H9 (cell line): Measurements from ENCODE around the gene MGAT4A. TPM values are rescaled to one million over a fixed set of nuclear protein-coding genes. Genes with fewer than 3 reads are reported as not detected.

Experiments
- DNase-seq: peaks from one replicate; pipeline ENCODE4 v3.0.0-alpha.2; 2017
- H2AFZ ChIP-seq: one replicate; pipeline ENCODE4 v1.6.1; 2013; ENCODE audit warnings: mild to moderate bottlenecking, low read length, control low read depth, moderate library complexity
- H2AK5ac ChIP-seq: 2 replicates; pipeline ENCODE4 v1.6.1; 2013; ENCODE audit warnings: low read length, control low read depth, mixed read lengths; ENCODE audit not compliant: insufficient read length
- H2BK120ac ChIP-seq: one replicate; pipeline ENCODE4 v1.6.1; 2013; ENCODE audit warnings: low read depth, mild to moderate bottlenecking, low read length, control low read depth, inconsistent platforms; ENCODE audit not compliant: poor library complexity, severe bottlenecking
- H2BK12ac ChIP-seq: 2 replicates; pipeline ENCODE4 v1.6.1; 2013; ENCODE audit warnings: low read length, control low read depth, mixed read lengths, low read depth; ENCODE audit not compliant: insufficient read length
- H2BK15ac ChIP-seq: 2 replicates; pipeline ENCODE4 v1.6.1; 2013; ENCODE audit warnings: low read depth, low read length, control low read depth
- H2BK20ac ChIP-seq: one replicate; pipeline ENCODE4 v1.6.1; 2013; ENCODE audit warnings: low read depth, mild to moderate bottlenecking, low read length, control low read depth, inconsistent platforms; ENCODE audit not compliant: poor library complexity, severe bottlenecking
- H2BK5ac ChIP-seq: 2 replicates; pipeline ENCODE4 v1.6.1; 2013; ENCODE audit warnings: low read length, control low read depth, mixed read lengths; ENCODE audit not compliant: insufficient read length
- H3K14ac ChIP-seq: 2 replicates; pipeline ENCODE4 v1.6.1; 2013; ENCODE audit warnings: low read length, control low read depth; ENCODE audit not compliant: insufficient read depth
- H3K18ac ChIP-seq: 2 replicates; pipeline ENCODE4 v1.6.1; 2013; ENCODE audit warnings: low read depth, mild to moderate bottlenecking, mixed read lengths, low read length, control low read depth; ENCODE audit not compliant: insufficient read length
- H3K23ac ChIP-seq: 2 replicates; pipeline ENCODE4 v1.6.1; 2013; ENCODE audit warnings: low read length, control low read depth, mixed read lengths, low read depth; ENCODE audit not compliant: insufficient read length
- H3K23me2 ChIP-seq: 2 replicates; pipeline ENCODE4 v1.6.1; 2013; ENCODE audit warnings: low read depth, mild to moderate bottlenecking, mixed read lengths, low read length, control low read depth; ENCODE audit not compliant: insufficient read length, poor library complexity, severe bottlenecking
- H3K27ac ChIP-seq: 2 replicates; pipeline ENCODE4 v1.5.1; 2013; ENCODE audit warnings: low read length, control low read depth, mixed read lengths, low read depth; ENCODE audit not compliant: insufficient read length
- H3K27me3 ChIP-seq: 2 replicates; pipeline ENCODE4 v1.6.1; 2013; ENCODE audit warnings: low read length, control low read depth, inconsistent platforms; ENCODE audit not compliant: insufficient read depth
- H3K4ac ChIP-seq: 2 replicates; pipeline ENCODE4 v1.6.1; 2013; ENCODE audit warnings: low read depth, mild to moderate bottlenecking, control low read depth, inconsistent platforms, low read length, moderate library complexity
- H3K4me1 ChIP-seq: 2 replicates; pipeline ENCODE4 v1.6.1; 2013; ENCODE audit warnings: low read length, control low read depth, inconsistent platforms; ENCODE audit not compliant: insufficient read depth
- H3K4me2 ChIP-seq: 2 replicates; pipeline ENCODE4 v1.6.1; 2013; ENCODE audit warnings: low read length, control low read depth, mixed read lengths; ENCODE audit not compliant: insufficient read length, insufficient read depth
- H3K56ac ChIP-seq: 2 replicates; pipeline ENCODE4 v1.6.1; 2013; ENCODE audit warnings: low read depth, mild to moderate bottlenecking, mixed read lengths, low read length, control low read depth; ENCODE audit not compliant: insufficient read length
- H3K79me1 ChIP-seq: 2 replicates; pipeline ENCODE4 v1.6.1; 2013; ENCODE audit warnings: low read depth, mild to moderate bottlenecking, moderate library complexity, low read length, control low read depth, inconsistent platforms; ENCODE audit not compliant: insufficient read depth, poor library complexity, severe bottlenecking
- H3K79me2 ChIP-seq: 2 replicates; pipeline ENCODE4 v1.6.1; 2013; ENCODE audit warnings: low read length, control low read depth, inconsistent platforms; ENCODE audit not compliant: insufficient read depth
- H3K9ac ChIP-seq: 2 replicates; pipeline ENCODE4 v1.6.1; 2013; ENCODE audit warnings: low read length, control low read depth, mixed read lengths; ENCODE audit not compliant: insufficient read length; ENCODE audit errors: extremely low read depth
- H3K9me3 ChIP-seq: one replicate; pipeline ENCODE4 v1.6.1; 2013; ENCODE audit warnings: low read depth, low read length, inconsistent platforms; ENCODE audit not compliant: control insufficient read depth
- H3T11ph ChIP-seq: one replicate; pipeline ENCODE4 v1.6.1; 2013; ENCODE audit warnings: mild to moderate bottlenecking, low read length, control low read depth, inconsistent platforms
- H4K20me1 ChIP-seq: one replicate; pipeline ENCODE4 v1.6.1; 2013; ENCODE audit not compliant: control insufficient read depth, insufficient read length, insufficient read depth
- H4K5ac ChIP-seq: 2 replicates; pipeline ENCODE4 v1.6.1; 2013; ENCODE audit warnings: low read depth, mild to moderate bottlenecking, mixed read lengths, low read length, control low read depth; ENCODE audit not compliant: insufficient read length
- H4K8ac ChIP-seq: replicated peaks from 2 replicates; pipeline ENCODE4 v1.6.1; 2013; ENCODE audit warnings: low read length, control low read depth, mixed read lengths, low read depth; ENCODE audit not compliant: insufficient read length
- H4K91ac ChIP-seq: 2 replicates; pipeline ENCODE4 v1.6.1; 2013; ENCODE audit warnings: low read depth, mild to moderate bottlenecking, moderate library complexity, mixed read lengths, low read length, control low read depth; ENCODE audit not compliant: insufficient read length
- H3K27ac Mint-ChIP-seq, 3 experiments: 2 replicates in 2 of 3; 3 replicates in 1 of 3; pipeline ENCODE4 v1.8.0; 2020 to 2021; ENCODE audit warnings: mixed read lengths in 3 of 3, mild to moderate bottlenecking in 1 of 3, moderate library complexity in 1 of 3
- H3K27me3 Mint-ChIP-seq: 2 replicates; pipeline ENCODE4 v1.8.0; 2021; ENCODE audit warnings: low read depth, mild to moderate bottlenecking, moderate library complexity, mixed read lengths
- H3K36me3 Mint-ChIP-seq, 3 experiments: 2 replicates in 2 of 3; 3 replicates in 1 of 3; pipeline ENCODE4 v1.8.0; 2020 to 2021; ENCODE audit warnings: low read depth in 3 of 3, mixed read lengths in 3 of 3; ENCODE audit not compliant: insufficient read depth in 1 of 3
- H3K4me1 Mint-ChIP-seq, 2 experiments: 2 replicates each; pipeline ENCODE4 v1.8.0; 2020; ENCODE audit warnings: mixed read lengths in 2 of 2
- H3K4me3 Mint-ChIP-seq, 2 experiments: 2 replicates in 1 of 2; 3 replicates in 1 of 2; pipeline ENCODE4 v1.8.0; 2020 to 2021; ENCODE audit warnings: mild to moderate bottlenecking in 2 of 2, mixed read lengths in 2 of 2, moderate library complexity in 1 of 2
- H3K9me3 Mint-ChIP-seq, 2 experiments: 2 replicates in 1 of 2; 3 replicates in 1 of 2; pipeline ENCODE4 v1.8.0; 2020; ENCODE audit warnings: mild to moderate bottlenecking in 2 of 2, mixed read lengths in 2 of 2, moderate library complexity in 1 of 2
- WGBS: extraction: QIAGEN DNeasy Blood & Tissue Kit; methylation state at CpG from one replicate; pipeline ENCODE4 v1.1.7; 2013; ENCODE audit warnings: missing lambda C conversion rate, low lambda C conversion rate, mixed read lengths; ENCODE audit not compliant: insufficient read length; ENCODE audit errors: extremely low coverage; 5-methylcytosine and 5-hydroxymethylcytosine counted together
- total RNA-seq: library from RNA; stranded (reverse); gene quantifications from 2 replicates; pipeline ENCODE4 v1.2.1, GENCODE V29; 2021
- TF ChIP-seq, protein P1 (sequence below): fragments of 200-600 bp; sonication (generic); conservative IDR thresholded peaks from 3 replicates; pipeline ENCODE4 v1.8.0; 2021; ENCODE audit warnings: antibody characterized with exemption, mild to moderate bottlenecking

MGAT4A gene
- total RNA-seq, 1 experiment from 2014 or later: 3.5 TPM

- TF ChIP-seq, protein P1, sequence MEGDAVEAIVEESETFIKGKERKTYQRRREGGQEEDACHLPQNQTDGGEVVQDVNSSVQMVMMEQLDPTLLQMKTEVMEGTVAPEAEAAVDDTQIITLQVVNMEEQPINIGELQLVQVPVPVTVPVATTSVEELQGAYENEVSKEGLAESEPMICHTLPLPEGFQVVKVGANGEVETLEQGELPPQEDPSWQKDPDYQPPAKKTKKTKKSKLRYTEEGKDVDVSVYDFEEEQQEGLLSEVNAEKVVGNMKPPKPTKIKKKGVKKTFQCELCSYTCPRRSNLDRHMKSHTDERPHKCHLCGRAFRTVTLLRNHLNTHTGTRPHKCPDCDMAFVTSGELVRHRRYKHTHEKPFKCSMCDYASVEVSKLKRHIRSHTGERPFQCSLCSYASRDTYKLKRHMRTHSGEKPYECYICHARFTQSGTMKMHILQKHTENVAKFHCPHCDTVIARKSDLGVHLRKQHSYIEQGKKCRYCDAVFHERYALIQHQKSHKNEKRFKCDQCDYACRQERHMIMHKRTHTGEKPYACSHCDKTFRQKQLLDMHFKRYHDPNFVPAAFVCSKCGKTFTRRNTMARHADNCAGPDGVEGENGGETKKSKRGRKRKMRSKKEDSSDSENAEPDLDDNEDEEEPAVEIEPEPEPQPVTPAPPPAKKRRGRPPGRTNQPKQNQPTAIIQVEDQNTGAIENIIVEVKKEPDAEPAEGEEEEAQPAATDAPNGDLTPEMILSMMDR: no peak
- WGBS: no CpG with 5 or more reads among the region's 5 CpGs
- Histone ChIP-seq H4K20me1 (no peaks in the 10 kb centered on the region), H3K9me3 (no peaks in the 10 kb centered on the region), H4K8ac (no peak overlapping the region), H3K56ac (no peak overlapping the region), H3T11ph (no peak overlapping the region), H3K23me2 (no peaks in the 10 kb centered on the region), H3K4me1 (no peaks in the 10 kb centered on the region), H2BK15ac (no peak overlapping the region), H2AFZ (no peak overlapping the region), H2BK12ac (no peak overlapping the region), H3K27ac (no peak overlapping the region), H2AK5ac (no peak overlapping the region), H4K91ac (no peak overlapping the region), H2BK5ac (no peak overlapping the region), H3K79me1 (no peaks in the 10 kb centered on the region), H3K4ac (no peak overlapping the region), H3K23ac (no peak overlapping the region), H2BK120ac (no peak overlapping the region), H3K14ac (no peak overlapping the region), H3K9ac (no peak overlapping the region), H2BK20ac (no peak overlapping the region), H3K4me2 (no peak overlapping the region), H3K27me3 (no peaks in the 10 kb centered on the region), H3K79me2 (no peaks in the 10 kb centered on the region), H4K5ac (no peak overlapping the region), H3K18ac (no peak overlapping the region)
- no peak overlapping the region for H3K4me3 Mint-ChIP-seq
- DNase-seq: no peak
- H3K27ac Mint-ChIP-seq: no peak overlapping the region
- peaks cover 2 to 12% of the 10 kb centered on the region in 2 experiments for H3K4me1 Mint-ChIP-seq
- no peaks in the 10 kb centered on the region for H3K36me3 Mint-ChIP-seq
- H3K27me3 Mint-ChIP-seq: no peaks in the 10 kb centered on the region
- H3K9me3 Mint-ChIP-seq: peaks cover 0 to 4% of the 10 kb centered on the region in 2 experiments; a peak in 2 of 5 replicates
These were observed 14.1 kb downstream of the MGAT4A start for GRCh38 chr2:98716786-98717185.
